B cell (primary cell): ENCODE measurements around the gene GPC3. TPM values are rescaled to one million over a fixed set of nuclear protein-coding genes. Genes with fewer than 3 reads are reported as not detected.

ENCODE experiments used
- ATAC-seq: fragments of 200-7000 bp; cut with Tn5 transposase; one replicate; pipeline ENCODE4 v1.10.0; 2021; ENCODE audit warnings: low read depth, mild to moderate bottlenecking, moderate number of reproducible peaks, moderate library complexity
- CTCF ChIA-PET: fragments of 350-600 bp; sonication (Branson Sonifier 250); formaldehyde crosslinking; loops from one replicate; lab custom pipeline; 2021; ENCODE audit warnings: antibody characterized with exemption, inconsistent platforms; lab: Charles Lee
- POLR2A ChIA-PET: fragments of 350-600 bp; sonication (Branson Sonifier 250); formaldehyde crosslinking; loops from one replicate; lab custom pipeline; 2021; ENCODE audit warnings: antibody characterized with exemption; lab: Charles Lee
- DNase-seq: peaks from one replicate; pipeline ENCODE4 v3.0.0; 2013
- H2AFZ ChIP-seq: 2 replicates; pipeline ENCODE4 v1.6.1; 2012; ENCODE audit warnings: mild to moderate bottlenecking, low read depth, low read length; ENCODE audit not compliant: insufficient read depth, poor library complexity, severe bottlenecking
- H3K27ac ChIP-seq, 2 donors: 1 replicate in 1 of 2; 2 replicates in 1 of 2; pipeline ENCODE4 v1.5.1; 2012 to 2013; ENCODE audit warnings: low read length in 2 of 2, mild to moderate bottlenecking in 2 of 2, moderate library complexity in 1 of 2
- H3K27me3 ChIP-seq, 4 experiments: fragments of 200-600 bp in 1 of 4; sonication (generic) in 1 of 4; replicated peaks in 1 of 4; 1 replicate in 2 of 4; 2 replicates in 2 of 4; pipeline versions ENCODE4 v1.6.1 to v1.7.0; 2013 to 2016; ENCODE audit warnings: low read length in 3 of 4, mild to moderate bottlenecking in 2 of 4, mixed read lengths in 1 of 4, moderate library complexity in 1 of 4; ENCODE audit not compliant: insufficient read depth in 4 of 4, control insufficient read depth in 3 of 4; ENCODE audit errors: control extremely low read depth in 1 of 4
- H3K36me3 ChIP-seq, 2 experiments: replicated peaks in 1 of 2; 1 replicate in 1 of 2; 2 replicates in 1 of 2; pipeline versions ENCODE4 v1.6.1 to v1.7.1; 2013; ENCODE audit warnings: low read length in 1 of 2; ENCODE audit not compliant: insufficient read depth in 2 of 2, control insufficient read depth in 1 of 2; ENCODE audit errors: control extremely low read depth in 1 of 2, extremely low read depth in 1 of 2
- H3K4me1 ChIP-seq, 2 donors: fragments of 200-600 bp in 1 of 2; sonication (generic) in 1 of 2; 1 replicate in 1 of 2; 2 replicates in 1 of 2; pipeline versions ENCODE4 v1.5.1 to v1.6.1; 2013 to 2017; ENCODE audit warnings: low read length in 2 of 2; ENCODE audit not compliant: control insufficient read depth in 2 of 2, insufficient read depth in 2 of 2
- H3K4me2 ChIP-seq: replicated peaks from 2 replicates; pipeline ENCODE3; 2012; ENCODE audit warnings: mild to moderate bottlenecking, low read depth, low read length; ENCODE audit not compliant: poor library complexity, severe bottlenecking
- H3K4me3 ChIP-seq, 5 experiments: fragments of 200-600 bp in 1 of 5; sonication (generic) in 1 of 5; 1 replicate in 3 of 5; 2 replicates in 2 of 5; pipeline versions ENCODE4 v1.5.1 to v1.7.0; 2011 to 2016; ENCODE audit warnings: low read length in 4 of 5, mild to moderate bottlenecking in 4 of 5, low read depth in 2 of 5, control low read depth in 1 of 5, moderate library complexity in 1 of 5; ENCODE audit not compliant: insufficient read depth in 1 of 5; ENCODE audit errors: control extremely low read depth in 1 of 5, extremely low read depth in 1 of 5
- H3K79me2 ChIP-seq: fragments of 200-600 bp; sonication (generic); one replicate; pipeline ENCODE4 v1.6.0; 2016; ENCODE audit warnings: low read length; ENCODE audit not compliant: control insufficient read depth, insufficient read depth
- H3K9ac ChIP-seq: fragments of 200-600 bp; sonication (generic); 2 replicates; pipeline ENCODE4 v1.6.1; 2017; ENCODE audit warnings: mild to moderate bottlenecking, low read length, moderate library complexity
- H3K9me3 ChIP-seq, 3 donors: one replicate each; pipeline versions ENCODE4 v1.6.1 to v1.7.1; 2013; ENCODE audit warnings: low read length in 2 of 3; ENCODE audit not compliant: control insufficient read depth in 2 of 3, insufficient read depth in 1 of 3; ENCODE audit errors: control extremely low read depth in 1 of 3
- H4K20me1 ChIP-seq: 2 replicates; pipeline ENCODE4 v1.6.0; 2012; ENCODE audit warnings: mild to moderate bottlenecking, low read length; ENCODE audit not compliant: insufficient read depth, control insufficient read depth, poor library complexity, severe bottlenecking
- H3K27ac Mint-ChIP-seq: one replicate; pipeline ENCODE4 v1.8.0; 2021; ENCODE audit warnings: mixed read lengths
- H3K27me3 Mint-ChIP-seq: one replicate; pipeline ENCODE4 v1.8.0; 2021; ENCODE audit warnings: mixed read lengths
- H3K4me1 Mint-ChIP-seq: one replicate; pipeline ENCODE4 v1.8.0; 2021; ENCODE audit warnings: mixed read lengths
- H3K4me3 Mint-ChIP-seq: one replicate; pipeline ENCODE4 v1.8.0; 2021; ENCODE audit warnings: mixed read lengths
- H3K9me3 Mint-ChIP-seq: one replicate; pipeline ENCODE4 v1.8.0; 2022; ENCODE audit warnings: mixed read lengths; ENCODE audit not compliant: insufficient read depth
- EZH2 ChIP-seq: IDR thresholded peaks from 2 replicates; pipeline ENCODE4 v1.6.1; 2012; ENCODE audit warnings: borderline replicate concordance, low read depth, mild to moderate bottlenecking, moderate library complexity, low read length; ENCODE audit not compliant: insufficient read depth, poor library complexity, severe bottlenecking
- WGBS: methylation state at CpG from one replicate; pipeline ENCODE4 v1.1.5; 2013; ENCODE audit warnings: missing lambda C conversion rate; ENCODE audit not compliant: insufficient coverage; 5-methylcytosine and 5-hydroxymethylcytosine counted together
- intact Hi-C: fragments of 100-400 bp; cut with micrococcal nuclease; formaldehyde crosslinking; loops from one replicate; pipeline ENCODE4 v1.10.0; 2022
- polyA plus RNA-seq: library from polyadenylated mRNA; depleted of rRNA; stranded (reverse); fragments of >200 nt; gene quantifications from 2 replicates; pipeline ENCODE4 v1.2.3, GENCODE V29; 2012
- total RNA-seq, 2 donors: library from RNA; stranded (reverse); fragments of 120-200 nt in 1 of 2; gene quantifications; 1 replicate in 1 of 2; 2 replicates in 1 of 2; pipeline versions ENCODE4 v1.2.3 to v1.2.4, GENCODE V29; 2013 to 2022
- TF ChIP-seq, protein P1 (sequence below): fragments of 200-600 bp; IDR thresholded peaks from one replicate; pipeline ENCODE4 v1.8.0; 2022; ENCODE audit warnings: antibody characterized with exemption, mild to moderate bottlenecking

Gene GPC3
- total and polyA plus RNA-seq, 2 donors (not counting 1 experiment from before 2014, with no cell fraction given) = not detected

DNA sequence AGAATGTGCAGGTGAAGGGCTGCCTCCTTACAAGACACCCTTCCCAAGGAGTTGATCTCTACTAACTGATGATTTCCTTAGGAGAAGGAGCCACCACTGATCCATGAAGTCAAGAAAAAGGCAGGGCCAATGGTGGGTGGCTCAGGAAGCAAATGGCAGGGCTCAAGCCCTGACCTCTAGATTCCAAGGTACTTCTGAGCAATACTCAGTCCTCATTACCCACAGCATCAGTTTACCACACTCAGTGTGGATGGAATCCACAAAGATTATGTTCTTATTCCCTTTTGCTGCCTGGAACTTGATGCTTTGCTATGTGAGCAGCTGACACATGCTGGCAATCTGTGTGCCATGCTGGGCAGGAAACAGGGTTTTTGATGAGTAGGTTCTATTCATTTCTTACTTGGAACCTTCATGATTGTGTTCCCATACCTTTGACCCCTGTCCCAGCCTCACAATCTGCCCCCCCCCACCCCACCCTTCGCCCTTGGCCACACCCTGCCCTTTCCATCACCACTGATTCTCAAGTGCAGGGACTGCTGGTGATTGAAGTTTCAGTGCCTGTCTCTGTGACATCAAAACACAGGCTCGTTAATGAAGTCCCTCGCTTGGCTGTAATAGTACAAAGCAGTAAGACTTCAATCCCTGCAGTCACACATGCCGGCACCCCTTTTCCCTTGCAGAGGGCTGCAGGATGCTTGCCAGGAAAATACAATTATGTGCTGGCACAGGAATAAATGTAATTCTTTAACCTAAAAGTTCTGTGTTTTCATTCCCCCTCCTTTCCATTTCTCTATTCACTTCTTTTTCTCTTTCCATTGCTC, 434.5 kb downstream of the GPC3 start:
- POLR2A ChIA-PET = no interaction called here

More for the DNA sequence above, 434.5 kb downstream of the GPC3 start:
- DNase-seq (no peak), ATAC-seq (no peak)
- Histone ChIP-seq H3K27me3 (no peaks in the 10 kb centered on the region), H3K9me3 (peaks cover 0 to 6% (median 0%) of the 10 kb centered on the region in 3 donors), H3K4me2 (no peak overlapping the region), H2AFZ (no peak overlapping the region), H3K4me3 (no peak overlapping the region), H3K9ac (no peak overlapping the region), H3K4me1 (no peaks in the 10 kb centered on the region), H3K79me2 (no peaks in the 10 kb centered on the region), H3K36me3 (no peaks in the 10 kb centered on the region), H4K20me1 (no peaks in the 10 kb centered on the region), H3K27ac (no peak overlapping the region)
- H3K4me3 Mint-ChIP-seq = no peak overlapping the region
- H3K4me1 Mint-ChIP-seq = no peaks in the 10 kb centered on the region
- WGBS = 70% methylated on average over 2 of the region's 4 CpGs
- H3K9me3 Mint-ChIP-seq = peaks cover 2% of the 10 kb centered on the region
- TF ChIP-seq, protein P1, sequence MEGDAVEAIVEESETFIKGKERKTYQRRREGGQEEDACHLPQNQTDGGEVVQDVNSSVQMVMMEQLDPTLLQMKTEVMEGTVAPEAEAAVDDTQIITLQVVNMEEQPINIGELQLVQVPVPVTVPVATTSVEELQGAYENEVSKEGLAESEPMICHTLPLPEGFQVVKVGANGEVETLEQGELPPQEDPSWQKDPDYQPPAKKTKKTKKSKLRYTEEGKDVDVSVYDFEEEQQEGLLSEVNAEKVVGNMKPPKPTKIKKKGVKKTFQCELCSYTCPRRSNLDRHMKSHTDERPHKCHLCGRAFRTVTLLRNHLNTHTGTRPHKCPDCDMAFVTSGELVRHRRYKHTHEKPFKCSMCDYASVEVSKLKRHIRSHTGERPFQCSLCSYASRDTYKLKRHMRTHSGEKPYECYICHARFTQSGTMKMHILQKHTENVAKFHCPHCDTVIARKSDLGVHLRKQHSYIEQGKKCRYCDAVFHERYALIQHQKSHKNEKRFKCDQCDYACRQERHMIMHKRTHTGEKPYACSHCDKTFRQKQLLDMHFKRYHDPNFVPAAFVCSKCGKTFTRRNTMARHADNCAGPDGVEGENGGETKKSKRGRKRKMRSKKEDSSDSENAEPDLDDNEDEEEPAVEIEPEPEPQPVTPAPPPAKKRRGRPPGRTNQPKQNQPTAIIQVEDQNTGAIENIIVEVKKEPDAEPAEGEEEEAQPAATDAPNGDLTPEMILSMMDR = no peak
- no peak for TF ChIP-seq EZH2
- no peaks in the 10 kb centered on the region for H3K27me3 Mint-ChIP-seq
- CTCF ChIA-PET = no interaction called here
- H3K27ac Mint-ChIP-seq = no peak overlapping the region
- intact Hi-C loops = no loop called here
